Stimulated activated CD8-positive, alpha-beta memory T cell treated with anti-CD3 and anti-CD28 coated beads, Interleukin-4, amount 100 ng/mL, for 1 hour (primary cell): ENCODE results near the gene MTARC1.
A peak's percentile ranks its signal among the peaks of the same experiment; 100 is the strongest.

Source experiments
- DNase-seq, 2 donors: peaks; one replicate each; pipeline ENCODE4 v3.0.0-alpha.2; 2020; ENCODE audit warnings: low read depth in 2 of 2, low spot score in 1 of 2

Gene MTARC1

GRCh38 chr1:220770245-220770913 lies 16.3 kb upstream of the MTARC1 start:
- DNase-seq, result no peak

- DNase-seq, result no peak
Observed at GRCh38 chr1:220772846-220773245, 13.9 kb upstream of the MTARC1 start.

GRCh38 chr1:220775240-220775853 lies 11.4 kb upstream of the MTARC1 start:
- DNase-seq, result peak in 1 of 2 donors; percentile 7

- DNase-seq, result no peak
Observed at GRCh38 chr1:220776254-220776653, 10.5 kb upstream of the MTARC1 start.

GRCh38 chr1:220776720-220777326 lies 9.9 kb upstream of the MTARC1 start:
- DNase-seq, result peak; percentile 3 to 26

GRCh38 chr1:220783453-220783852 lies 3.3 kb upstream of the MTARC1 start:
- no peak for DNase-seq

- DNase-seq, result no peak
Observed at GRCh38 chr1:220784751-220785150, 2.0 kb upstream of the MTARC1 start.

- no peak for DNase-seq
Observed at GRCh38 chr1:220785166-220786056, 1.3 kb upstream of the MTARC1 start.

- no peak for DNase-seq
Observed at GRCh38 chr1:220786057-220786336, 716 bp upstream of the MTARC1 start.

- no peak for DNase-seq
Observed at GRCh38 chr1:220787069-220787619, 431 bp downstream of the MTARC1 start.

- DNase-seq, result no peak
Observed at GRCh38 chr1:220788900-220789299, 2.2 kb downstream of the MTARC1 start.

- no peak for DNase-seq
Observed at GRCh38 chr1:220789532-220790147, 2.9 kb downstream of the MTARC1 start.

GRCh38 chr1:220791285-220791684 lies 4.6 kb downstream of the MTARC1 start:
- no peak for DNase-seq

- no peak for DNase-seq
Observed at GRCh38 chr1:220791956-220792355, 5.2 kb downstream of the MTARC1 start.

GRCh38 chr1:220796530-220796929 lies 9.8 kb downstream of the MTARC1 start:
- DNase-seq, result no peak

GRCh38 chr1:220797044-220797443 lies 10.3 kb downstream of the MTARC1 start:
- DNase-seq, result no peak

GRCh38 chr1:220797553-220797952 lies 10.8 kb downstream of the MTARC1 start:
- DNase-seq, result no peak

- DNase-seq, result no peak
Observed at GRCh38 chr1:220798338-220798737, 11.6 kb downstream of the MTARC1 start.

- no peak for DNase-seq
Observed at GRCh38 chr1:220800262-220800661, 13.5 kb downstream of the MTARC1 start.

- no peak for DNase-seq
Observed at GRCh38 chr1:220803401-220804201, 16.9 kb downstream of the MTARC1 start.
